Skeletal muscle tissue (tissue), 4 donors: ENCODE data around the gene AMD1. TPM values are rescaled to one million over a fixed set of nuclear protein-coding genes. Genes with fewer than 3 reads are reported as not detected.
"Not testable (repeated sequence)": the region's sequence is repeated elsewhere in the genome, so short reads cannot be mapped to it uniquely, and the experiment has no call there.

Experiments
- H3K27ac ChIP-seq: one replicate; pipeline ENCODE4 v1.7.0; 2013; ENCODE audit warnings: mild to moderate bottlenecking, low read depth, low read length, inconsistent platforms
- H3K27me3 ChIP-seq, 3 donors: one replicate each; pipeline ENCODE4 v1.7.0; 2013; ENCODE audit warnings: low read length in 3 of 3; ENCODE audit not compliant: control insufficient read depth in 3 of 3, insufficient read depth in 3 of 3
- H3K36me3 ChIP-seq, 3 donors: one replicate each; pipeline ENCODE4 v1.7.0; 2013; ENCODE audit warnings: low read length in 3 of 3; ENCODE audit not compliant: control insufficient read depth in 3 of 3, insufficient read depth in 3 of 3
- H3K4me1 ChIP-seq, 3 donors: one replicate each; pipeline ENCODE4 v1.7.0; 2013; ENCODE audit warnings: low read length in 3 of 3, mild to moderate bottlenecking in 3 of 3; ENCODE audit not compliant: control insufficient read depth in 3 of 3, insufficient read depth in 3 of 3
- H3K4me3 ChIP-seq, 3 donors: one replicate each; pipeline ENCODE4 v1.7.0; 2013; ENCODE audit warnings: low read length in 3 of 3
- H3K9ac ChIP-seq, 3 donors: one replicate each; pipeline ENCODE4 v1.7.0; 2013; ENCODE audit warnings: low read length in 3 of 3, mild to moderate bottlenecking in 3 of 3, moderate library complexity in 2 of 3, low read depth in 1 of 3
- H3K9me3 ChIP-seq, 3 donors: one replicate each; pipeline ENCODE4 v1.7.0; 2013; ENCODE audit warnings: low read length in 3 of 3; ENCODE audit not compliant: control insufficient read depth in 3 of 3
- total RNA-seq: library from RNA; depleted of rRNA; stranded (reverse); fragments of >200 nt; gene quantifications from one replicate; pipeline ENCODE4 v1.2.3, GENCODE V29; 2014
- donor health status: Osteomylitis.

Gene AMD1
- 45.9 TPM for total RNA-seq

GRCh38 chr6:110873981-110874879 is at the start of gene AMD1:
AMD1 (plus strand) TSS chr6:110874785; CDS start chr6:110875106, 321 bp downstream.
- Histone ChIP-seq H3K4me1 (peaks cover 20 to 30% (median 23%) of the 10 kb centered on the region in 3 donors), H3K9ac (peak within 1 kb of the TSS; percentile 96 to 98 (median 96)), H3K27ac (peak within 1 kb of the TSS; percentile 98), H3K9me3 (no peaks in the 10 kb centered on the region), H3K4me3 (peak within 1 kb of the TSS; percentile 88 to 95 (median 93)), H3K36me3 (no peaks in the 10 kb centered on the region), H3K27me3 (no peaks in the 10 kb centered on the region)

GRCh38 chr6:110826236-110827129 is 48.1 kb upstream of the AMD1 start:
- Histone ChIP-seq H3K9me3 (no peaks in the 10 kb centered on the region), H3K4me3 (no peak overlapping the region), H3K9ac (no peak overlapping the region), H3K36me3 (no peaks in the 10 kb centered on the region), H3K4me1 (peaks cover 3 to 5% (median 3%) of the 10 kb centered on the region in 3 donors), H3K27me3 (no peaks in the 10 kb centered on the region), H3K27ac (no peak overlapping the region)

GRCh38 chr6:110828396-110828795 is 46.2 kb upstream of the AMD1 start:
- no peak overlapping the region for H3K9ac ChIP-seq
- H3K4me3 ChIP-seq = no peak overlapping the region
- H3K27me3 ChIP-seq = no peaks in the 10 kb centered on the region
- H3K4me1 ChIP-seq = no peaks in the 10 kb centered on the region
- no peaks in the 10 kb centered on the region for H3K9me3 ChIP-seq
- no peak overlapping the region for H3K27ac ChIP-seq
- no peaks in the 10 kb centered on the region for H3K36me3 ChIP-seq

GRCh38 chr6:110831405-110831804 is 43.2 kb upstream of the AMD1 start:
- H3K4me3 ChIP-seq = no peak overlapping the region
- no peak overlapping the region for H3K27ac ChIP-seq
- no peaks in the 10 kb centered on the region for H3K9me3 ChIP-seq
- no peaks in the 10 kb centered on the region for H3K36me3 ChIP-seq
- no peaks in the 10 kb centered on the region for H3K27me3 ChIP-seq
- H3K9ac ChIP-seq = no peak overlapping the region
- H3K4me1 ChIP-seq = no peaks in the 10 kb centered on the region

- Histone ChIP-seq H3K9ac (no peak overlapping the region), H3K4me1 (no peaks in the 10 kb centered on the region)
Measured at GRCh38 chr6:110833831-110834230, 40.8 kb upstream of the AMD1 start.

GRCh38 chr6:110835751-110836150 is 38.8 kb upstream of the AMD1 start:
- not testable (repeated sequence) for H3K27ac ChIP-seq, H3K4me1 ChIP-seq, H3K9ac ChIP-seq, H3K4me3 ChIP-seq, H3K9me3 ChIP-seq, H3K27me3 ChIP-seq, H3K36me3 ChIP-seq

More at GRCh38 chr6:110833831-110834230, 40.8 kb upstream of the AMD1 start:
- H3K27ac ChIP-seq = no peak overlapping the region
- no peaks in the 10 kb centered on the region for H3K27me3 ChIP-seq
- no peaks in the 10 kb centered on the region for H3K36me3 ChIP-seq
- no peaks in the 10 kb centered on the region for H3K9me3 ChIP-seq
- H3K4me3 ChIP-seq = no peak overlapping the region

GRCh38 chr6:110841266-110841665 is 33.3 kb upstream of the AMD1 start:
- no peak overlapping the region for H3K9ac ChIP-seq
- no peak overlapping the region for H3K27ac ChIP-seq
- no peaks in the 10 kb centered on the region for H3K4me1 ChIP-seq
- no peaks in the 10 kb centered on the region for H3K27me3 ChIP-seq
- no peak overlapping the region for H3K4me3 ChIP-seq
- H3K9me3 ChIP-seq = no peaks in the 10 kb centered on the region
- no peaks in the 10 kb centered on the region for H3K36me3 ChIP-seq

- no peaks in the 10 kb centered on the region for H3K4me1 ChIP-seq
- no peaks in the 10 kb centered on the region for H3K36me3 ChIP-seq
- no peak overlapping the region for H3K9ac ChIP-seq
- H3K27me3 ChIP-seq = no peaks in the 10 kb centered on the region
- no peak overlapping the region for H3K27ac ChIP-seq
- no peaks in the 10 kb centered on the region for H3K9me3 ChIP-seq
- no peak overlapping the region for H3K4me3 ChIP-seq
Measured at GRCh38 chr6:110849781-110850180, 24.8 kb upstream of the AMD1 start.

GRCh38 chr6:110852773-110853172 is 21.8 kb upstream of the AMD1 start:
- Histone ChIP-seq H3K36me3 (no peaks in the 10 kb centered on the region), H3K9ac (no peak overlapping the region), H3K4me3 (no peak overlapping the region), H3K27me3 (no peaks in the 10 kb centered on the region), H3K9me3 (no peaks in the 10 kb centered on the region), H3K27ac (no peak overlapping the region), H3K4me1 (no peaks in the 10 kb centered on the region)
